ENCODE data around the gene MRPL20.
"Not testable (repeated sequence)": the region's sequence is repeated elsewhere in the genome, so short reads cannot be mapped to it uniquely, and the experiment has no call there.

Gene MRPL20

DNA sequence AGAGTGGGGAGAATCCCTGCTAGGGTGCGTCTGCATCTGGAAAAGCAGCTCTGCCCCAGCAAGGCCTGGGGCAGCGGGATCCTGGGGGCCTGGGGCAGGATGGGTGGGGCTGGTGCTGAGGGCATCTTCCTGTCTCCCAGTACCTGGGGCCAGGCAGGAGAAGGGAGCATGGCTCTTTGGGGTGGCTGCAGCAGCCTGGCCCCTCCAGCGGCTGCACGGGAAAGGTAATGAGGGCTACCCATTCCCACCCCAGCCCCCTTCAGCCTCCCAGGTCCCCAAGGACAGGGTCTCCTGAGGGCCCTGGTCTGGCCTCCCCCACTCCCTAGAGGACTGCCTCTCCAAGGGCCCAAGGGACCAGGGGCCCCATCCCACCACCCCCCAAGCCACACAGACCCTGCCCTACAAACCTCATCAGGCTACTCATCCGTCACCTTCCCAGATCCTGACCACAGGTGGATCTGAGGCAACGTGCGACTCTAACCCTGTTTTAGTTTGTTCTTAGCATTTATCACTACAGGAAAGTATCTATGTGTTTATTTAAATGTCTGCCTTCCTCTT is 14.9 kb upstream of the MRPL20 start:
- no peak for TF ChIP-seq CTCF (conservative IDR thresholded peaks at IDR 0.05; ENCODE audit: low read depth, low read length)
- DNase-seq (ENCODE audit: low read depth), result no peak
- H3K4me3 ChIP-seq (ENCODE audit: low read length), result no peak overlapping the region

GRCh38 chr1:1421147-1421906 is 14.2 kb upstream of the MRPL20 start, which contains the start of gene ANKRD65:
ANKRD65 (minus strand) TSS chr1:1421276; CDS start chr1:1421005, 271 bp downstream.
- TF ChIP-seq CTCF (conservative IDR thresholded peaks at IDR 0.05; ENCODE audit: low read depth, low read length), result no peak
- no peak for DNase-seq (ENCODE audit: low read depth)
- H3K4me3 ChIP-seq (ENCODE audit: low read length), result no peak within 1 kb of the TSS

GRCh38 chr1:1420654-1421141 is 13.6 kb upstream of the MRPL20 start:
- no peak for DNase-seq (ENCODE audit: low read depth)
- no peak for TF ChIP-seq CTCF (conservative IDR thresholded peaks at IDR 0.05; ENCODE audit: low read depth, low read length)

DNA sequence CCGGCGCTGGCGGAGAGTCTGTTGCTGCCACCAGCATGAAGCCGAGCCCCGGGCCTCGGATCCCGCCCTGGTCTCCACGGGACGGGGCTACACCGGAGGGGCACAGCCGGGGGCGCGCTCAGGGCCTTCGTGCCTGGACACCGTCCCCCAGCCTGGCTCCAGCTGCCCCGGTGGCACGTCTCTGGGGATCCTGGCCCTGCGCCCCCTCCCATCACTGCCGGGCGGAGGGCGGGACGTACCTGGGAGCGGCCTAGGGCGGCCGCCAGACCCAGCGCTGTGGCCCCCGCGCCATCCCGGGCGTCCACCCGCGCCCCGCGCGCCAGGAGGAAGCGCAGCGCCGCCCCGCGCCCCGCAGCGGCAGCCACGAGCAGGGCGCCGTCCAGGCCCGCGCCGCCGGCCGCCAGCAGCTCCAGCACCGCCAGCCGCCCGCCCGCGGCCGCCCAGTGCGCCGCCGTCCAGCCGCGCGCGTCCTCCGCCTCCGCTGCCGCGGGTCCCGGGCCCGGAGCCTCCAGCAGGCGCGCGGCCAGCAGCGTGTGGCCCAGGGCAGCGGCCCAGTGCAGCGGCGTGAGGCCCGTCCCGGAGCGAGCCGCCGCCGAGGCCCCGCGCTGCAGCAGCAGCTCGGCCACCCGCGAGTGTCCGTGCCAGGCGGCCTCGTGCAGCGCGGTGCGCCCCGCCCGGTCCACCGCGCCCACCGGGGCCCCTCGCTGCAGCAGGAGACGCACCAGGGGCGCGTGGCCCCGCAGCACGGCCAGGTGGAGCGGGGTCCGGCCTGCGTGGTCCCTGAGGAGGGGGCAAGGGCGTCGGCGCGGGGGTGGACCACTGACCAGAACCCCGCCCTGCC is 12.9 kb upstream of the MRPL20 start:
- no peak overlapping the region for H3K4me3 ChIP-seq (ENCODE audit: low read length)
- TF ChIP-seq CTCF (conservative IDR thresholded peaks at IDR 0.05; ENCODE audit: low read depth, low read length), result no peak
- DNase-seq (ENCODE audit: low read depth), result no peak

More at GRCh38 chr1:1420654-1421141, 13.6 kb upstream of the MRPL20 start:
- H3K4me3 ChIP-seq (ENCODE audit: low read length), result no peak overlapping the region

DNA sequence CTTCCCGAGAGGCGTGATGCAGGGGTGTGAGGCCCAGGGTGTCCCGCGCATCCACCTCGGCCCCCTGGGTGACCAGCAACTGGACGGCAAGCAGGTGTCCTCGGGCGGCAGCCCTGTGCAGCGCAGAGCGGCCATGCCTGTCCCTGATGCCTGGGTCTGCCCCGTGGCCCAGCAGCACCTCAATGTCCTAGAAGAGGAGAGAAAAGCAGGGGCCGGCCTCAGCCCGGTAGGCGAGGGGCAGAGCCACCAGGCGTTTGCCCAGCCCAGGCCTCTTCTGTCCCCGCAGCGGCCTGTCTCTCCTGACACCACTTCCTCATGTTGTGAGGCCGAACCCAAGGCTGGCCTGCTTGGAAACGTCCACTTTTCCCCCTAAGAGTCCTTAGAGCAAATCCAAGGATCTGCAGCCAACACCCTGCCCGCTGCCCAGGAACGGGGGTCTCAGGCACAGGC is 12.3 kb upstream of the MRPL20 start:
- H3K4me3 ChIP-seq (ENCODE audit: low read length), result no peak overlapping the region
- no peak for TF ChIP-seq CTCF (conservative IDR thresholded peaks at IDR 0.05; ENCODE audit: low read depth, low read length)
- no peak for DNase-seq (ENCODE audit: low read depth)

DNA sequence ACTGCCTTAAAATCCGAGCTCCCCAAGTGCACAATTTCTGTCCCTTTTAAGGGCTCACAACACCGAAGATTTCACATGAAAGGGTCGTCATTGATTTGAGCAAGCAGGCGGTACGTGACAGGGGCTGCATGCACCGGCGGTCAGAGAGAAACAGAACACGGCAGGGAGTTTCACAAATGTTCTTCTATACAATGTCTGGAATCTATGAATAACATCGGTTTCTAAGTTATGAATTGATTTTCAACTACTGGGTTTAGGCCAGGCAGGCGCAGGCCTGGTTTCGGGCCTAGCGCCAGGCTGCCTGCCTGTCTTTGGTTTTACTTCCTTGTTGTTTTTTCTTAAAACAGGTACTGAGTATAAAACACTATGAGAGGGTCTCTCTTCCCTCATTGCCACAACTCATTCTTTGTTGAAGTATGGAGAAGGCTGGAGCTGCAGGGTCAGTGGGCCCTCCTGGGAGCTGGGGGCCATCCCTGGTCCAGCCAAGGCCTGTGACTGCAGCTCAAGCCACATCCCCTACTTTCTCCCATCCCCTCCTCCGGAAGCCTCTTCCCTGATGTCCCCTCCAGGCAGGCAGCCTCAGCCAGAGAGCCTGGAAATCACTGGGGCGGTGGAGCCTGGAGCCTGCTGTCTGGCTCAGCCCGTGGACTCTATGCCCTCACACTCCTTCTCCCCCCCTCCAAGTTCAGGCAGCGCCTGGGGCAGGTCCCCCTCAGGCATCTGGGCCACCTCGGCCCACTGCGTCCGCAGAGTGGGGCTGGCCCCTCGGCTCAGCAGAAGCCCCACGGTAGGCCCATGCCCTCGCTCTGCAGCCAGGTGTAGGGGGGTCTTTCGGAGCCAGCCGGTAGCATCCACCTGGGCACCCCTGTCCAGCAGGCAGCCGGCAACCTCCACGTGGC is 11.6 kb upstream of the MRPL20 start:
- no peak for DNase-seq (ENCODE audit: low read depth)
- H3K4me3 ChIP-seq (ENCODE audit: low read length), result no peak overlapping the region
- TF ChIP-seq CTCF (conservative IDR thresholded peaks at IDR 0.05; ENCODE audit: low read depth, low read length), result no peak

DNA sequence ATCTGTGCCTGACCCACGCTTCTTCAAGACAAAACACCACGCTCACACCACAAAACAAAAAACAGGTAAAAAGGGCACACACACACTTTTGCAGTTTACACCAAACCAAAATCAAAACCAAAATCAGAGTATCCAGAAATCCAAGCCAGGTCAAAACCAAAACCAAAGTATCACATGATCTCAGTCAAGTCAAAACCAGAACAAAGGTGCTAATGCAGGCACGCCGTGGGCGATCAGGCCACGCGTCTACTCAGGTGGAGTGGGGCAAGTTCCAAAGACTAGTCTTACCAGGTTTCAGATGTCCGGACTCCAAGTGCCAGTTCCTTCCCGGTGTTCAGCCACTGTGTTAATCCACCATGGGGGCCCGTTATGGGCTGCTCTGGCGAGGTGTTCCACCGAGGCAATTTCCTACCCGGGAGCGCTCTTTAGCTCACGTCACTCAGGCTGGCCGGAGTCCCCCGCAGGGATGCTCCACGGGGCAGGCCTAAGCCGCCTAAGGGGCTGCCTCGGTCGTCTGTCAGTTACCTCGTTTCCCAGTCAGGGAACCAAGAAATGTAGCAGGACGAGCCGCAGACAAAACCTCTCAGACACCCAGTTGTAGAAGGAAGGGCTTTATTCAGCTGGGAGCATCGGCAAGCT is 10.9 kb upstream of the MRPL20 start:
- H3K4me3 ChIP-seq (ENCODE audit: low read length); DNase-seq (ENCODE audit: low read depth): not testable (repeated sequence)

GRCh38 chr1:1417396-1417795 is 10.3 kb upstream of the MRPL20 start:
- DNase-seq (ENCODE audit: low read depth); H3K4me3 ChIP-seq (ENCODE audit: low read length): not testable (repeated sequence)

All from retinal pigment epithelial cell (primary cell).